Subcutaneous abdominal adipose tissue (tissue), 5 donors: ENCODE results near the gene PSMA4.
"Not testable (repeated sequence)": the region's sequence is repeated elsewhere in the genome, so short reads cannot be mapped to it uniquely, and the experiment has no call there.

Experiments used
- H3K27ac ChIP-seq: one replicate; pipeline ENCODE4 v1.7.0; 2013; ENCODE audit warnings: low read depth, mild to moderate bottlenecking, inconsistent platforms, low read length, moderate library complexity
- H3K27me3 ChIP-seq, 5 donors: one replicate each; pipeline ENCODE4 v1.7.0; 2013; ENCODE audit warnings: low read length in 5 of 5, inconsistent platforms in 1 of 5; ENCODE audit not compliant: control insufficient read depth in 5 of 5, insufficient read depth in 4 of 5
- H3K36me3 ChIP-seq, 5 donors: one replicate each; pipeline ENCODE4 v1.7.0; 2013; ENCODE audit warnings: low read length in 5 of 5; ENCODE audit not compliant: control insufficient read depth in 5 of 5, insufficient read depth in 5 of 5
- H3K4me1 ChIP-seq, 5 donors: one replicate each; pipeline ENCODE4 v1.7.0; 2013; ENCODE audit warnings: low read length in 5 of 5, mild to moderate bottlenecking in 3 of 5, moderate library complexity in 1 of 5; ENCODE audit not compliant: control insufficient read depth in 5 of 5, insufficient read depth in 5 of 5
- H3K4me3 ChIP-seq, 5 donors: one replicate each; pipeline ENCODE4 v1.7.0; 2013; ENCODE audit warnings: low read length in 5 of 5, low read depth in 1 of 5
- H3K9ac ChIP-seq, 5 donors: one replicate each; pipeline ENCODE4 v1.7.0; 2013; ENCODE audit warnings: low read length in 5 of 5, mild to moderate bottlenecking in 4 of 5, moderate library complexity in 3 of 5
- H3K9me3 ChIP-seq, 5 donors: one replicate each; pipeline ENCODE4 v1.7.0; 2013; ENCODE audit warnings: low read length in 5 of 5; ENCODE audit not compliant: control insufficient read depth in 5 of 5
- donor health status: healthy.
- donor health status: healthy.
- donor health status: healthy.
- donor health status: healthy.
- donor health status: healthy.

The PSMA4 gene

DNA sequence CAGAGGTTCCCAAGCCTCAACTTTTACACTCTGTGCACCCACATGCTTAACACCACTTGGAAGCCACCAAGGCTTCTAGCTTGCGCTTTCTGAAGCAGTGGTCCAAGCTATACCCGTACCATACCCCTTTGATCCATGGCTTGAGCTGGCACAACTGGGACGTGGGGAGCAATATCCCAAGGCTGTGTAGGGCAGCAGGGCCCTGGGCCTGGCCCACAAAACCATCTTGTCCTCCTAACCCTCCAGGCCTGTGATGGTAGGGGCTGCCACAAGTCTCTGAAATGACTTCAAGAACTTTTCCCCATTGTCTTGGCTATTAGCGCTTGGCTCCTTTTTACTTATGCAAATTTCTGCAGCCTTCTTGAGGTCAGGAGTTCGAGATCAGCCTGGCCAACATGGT is 16.0 kb upstream of the PSMA4 start:
- Histone ChIP-seq H3K27ac (no peak overlapping the region), H3K36me3 (peaks cover 0 to 3% (median 0%) of the 10 kb centered on the region in 5 donors), H3K9ac (no peak overlapping the region), H3K9me3 (no peaks in the 10 kb centered on the region), H3K4me1 (no peaks in the 10 kb centered on the region), H3K27me3 (no peaks in the 10 kb centered on the region), H3K4me3 (no peak overlapping the region)

DNA sequence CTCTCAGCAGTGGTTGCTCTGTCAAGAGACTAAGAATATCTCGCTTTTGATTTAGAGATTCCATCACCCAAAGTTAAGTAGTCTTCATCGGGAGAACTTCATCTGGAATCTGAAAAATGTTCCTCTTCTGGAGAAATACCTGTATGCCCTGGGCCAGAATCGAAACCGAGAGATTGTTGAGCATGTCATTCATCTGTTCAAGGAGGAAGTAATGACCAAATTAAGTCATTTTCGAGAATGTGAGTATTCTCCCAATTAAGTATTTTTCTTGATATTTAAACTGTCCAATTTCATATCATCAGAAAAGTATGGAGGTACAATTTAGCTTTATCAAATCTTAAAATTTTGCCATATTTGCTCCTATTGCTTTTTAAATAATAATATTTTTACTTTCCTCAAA is 12.9 kb upstream of the PSMA4 start:
- peaks cover 0 to 3% (median 0%) of the 10 kb centered on the region in 5 donors for H3K36me3 ChIP-seq
- no peaks in the 10 kb centered on the region for H3K27me3 ChIP-seq
- no peaks in the 10 kb centered on the region for H3K4me1 ChIP-seq
- H3K4me3 ChIP-seq: no peak overlapping the region
- H3K9ac ChIP-seq: no peak overlapping the region
- no peak overlapping the region for H3K27ac ChIP-seq
- no peaks in the 10 kb centered on the region for H3K9me3 ChIP-seq

DNA sequence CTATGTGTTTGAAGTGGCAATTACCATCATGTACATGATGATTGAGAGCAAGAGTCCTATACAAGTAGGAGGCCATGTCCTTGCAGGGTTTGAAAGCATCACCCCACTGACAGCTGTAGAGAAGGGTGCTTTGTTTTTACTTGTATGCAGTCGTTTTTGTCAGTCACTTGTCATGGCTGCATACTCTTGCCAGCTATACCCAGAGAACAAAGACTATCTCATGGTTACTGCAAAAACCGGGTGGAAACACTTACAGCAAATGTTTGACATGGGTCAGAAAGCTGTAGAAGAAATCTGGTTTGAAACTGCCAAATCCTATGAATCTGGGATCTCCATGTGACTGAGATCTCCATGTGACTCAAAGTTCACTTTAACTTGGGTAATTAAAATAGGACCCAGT is 6.9 kb upstream of the PSMA4 start:
- Histone ChIP-seq H3K9me3 (no peaks in the 10 kb centered on the region), H3K4me1 (no peaks in the 10 kb centered on the region), H3K4me3 (no peak overlapping the region), H3K27me3 (no peaks in the 10 kb centered on the region), H3K36me3 (peaks cover 0 to 3% (median 0%) of the 10 kb centered on the region in 5 donors), H3K9ac (no peak overlapping the region), H3K27ac (no peak overlapping the region)

DNA sequence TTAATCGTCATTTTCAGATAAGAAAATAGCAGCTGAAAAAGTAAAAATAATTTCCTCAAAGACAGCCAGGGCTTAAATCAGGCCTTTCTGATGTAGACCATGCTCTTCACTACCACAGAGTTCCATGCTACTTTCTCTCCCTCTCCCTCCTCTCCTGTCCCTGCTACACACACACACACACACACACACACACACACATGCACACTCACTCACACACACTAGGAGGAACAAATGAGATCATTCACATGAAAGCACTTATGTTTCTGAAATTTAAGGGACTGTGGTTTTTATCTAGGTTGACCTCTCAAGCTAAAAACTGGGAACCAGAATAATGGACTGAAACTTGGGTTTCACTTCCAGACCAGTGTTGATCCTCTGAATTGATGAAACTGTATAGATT is 4.1 kb upstream of the PSMA4 start:
- Histone ChIP-seq H3K9ac (no peak overlapping the region), H3K27me3 (no peaks in the 10 kb centered on the region), H3K36me3 (peaks cover 0 to 3% (median 0%) of the 10 kb centered on the region in 5 donors), H3K9me3 (no peaks in the 10 kb centered on the region), H3K4me3 (no peak overlapping the region), H3K4me1 (peaks cover 0 to 11% (median 8%) of the 10 kb centered on the region in 5 donors), H3K27ac (no peak overlapping the region)

DNA sequence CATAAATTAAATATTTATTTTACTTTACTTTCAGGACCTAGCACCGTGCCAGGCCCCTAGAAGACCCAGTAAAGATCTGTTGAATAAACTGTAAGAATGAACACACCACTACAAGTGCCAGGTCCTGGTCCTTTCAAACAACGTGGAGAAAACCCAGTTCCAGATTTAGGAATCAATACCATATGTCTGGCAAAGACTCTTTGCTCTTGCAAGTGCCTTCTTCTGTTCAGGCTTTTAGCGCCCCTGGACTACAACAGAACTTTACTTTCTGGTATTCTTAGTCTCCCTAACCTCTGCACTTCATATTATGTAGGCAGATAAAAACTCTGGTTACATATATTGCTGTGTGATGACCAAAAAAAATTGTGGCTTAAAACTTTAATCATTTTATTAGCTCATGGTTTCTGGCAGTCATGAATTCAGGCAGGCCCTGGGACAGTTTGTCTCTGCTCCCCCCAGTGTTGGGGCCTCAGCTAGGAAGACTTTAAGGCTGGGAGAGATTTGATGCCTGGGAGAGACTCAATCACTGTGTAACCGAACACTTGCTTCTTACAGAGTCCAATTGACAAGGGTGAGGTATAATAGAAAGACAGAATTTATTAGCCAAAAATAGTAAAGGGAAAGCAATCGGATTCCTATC is 2.9 kb upstream of the PSMA4 start:
- Histone ChIP-seq H3K4me3 (no peak overlapping the region), H3K36me3 (peaks cover 0 to 3% (median 2%) of the 10 kb centered on the region in 5 donors), H3K27ac (no peak overlapping the region), H3K4me1 (peaks cover 4 to 23% (median 20%) of the 10 kb centered on the region in 5 donors), H3K9ac (no peak overlapping the region), H3K9me3 (no peaks in the 10 kb centered on the region), H3K27me3 (no peaks in the 10 kb centered on the region)

DNA sequence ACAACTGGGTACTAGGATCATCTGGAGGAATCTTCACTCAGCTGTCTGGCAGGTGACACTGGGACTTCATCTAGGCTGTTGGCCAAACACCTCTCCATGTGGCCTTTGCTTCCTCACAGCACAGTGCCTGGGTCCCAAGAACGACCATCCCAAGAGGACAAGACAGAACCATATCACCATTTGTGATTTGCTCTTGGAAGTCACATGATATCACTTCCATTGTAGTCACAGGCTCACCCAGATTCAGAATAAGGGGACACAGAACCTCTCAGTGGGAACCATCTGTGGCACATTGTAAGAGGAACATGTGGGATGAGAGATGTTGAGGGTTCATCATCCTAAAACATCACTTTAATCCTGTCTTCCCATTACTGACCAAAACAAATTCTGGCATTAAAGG is 1.9 kb upstream of the PSMA4 start:
- Histone ChIP-seq H3K27ac (no peak overlapping the region), H3K4me3 (no peak overlapping the region), H3K9me3 (no peaks in the 10 kb centered on the region), H3K27me3 (no peaks in the 10 kb centered on the region), H3K36me3 (peaks cover under 1 to 12% (median 9%) of the 10 kb centered on the region in 5 donors), H3K9ac (no peak overlapping the region), H3K4me1 (peaks cover 4 to 27% (median 24%) of the 10 kb centered on the region in 5 donors)

DNA sequence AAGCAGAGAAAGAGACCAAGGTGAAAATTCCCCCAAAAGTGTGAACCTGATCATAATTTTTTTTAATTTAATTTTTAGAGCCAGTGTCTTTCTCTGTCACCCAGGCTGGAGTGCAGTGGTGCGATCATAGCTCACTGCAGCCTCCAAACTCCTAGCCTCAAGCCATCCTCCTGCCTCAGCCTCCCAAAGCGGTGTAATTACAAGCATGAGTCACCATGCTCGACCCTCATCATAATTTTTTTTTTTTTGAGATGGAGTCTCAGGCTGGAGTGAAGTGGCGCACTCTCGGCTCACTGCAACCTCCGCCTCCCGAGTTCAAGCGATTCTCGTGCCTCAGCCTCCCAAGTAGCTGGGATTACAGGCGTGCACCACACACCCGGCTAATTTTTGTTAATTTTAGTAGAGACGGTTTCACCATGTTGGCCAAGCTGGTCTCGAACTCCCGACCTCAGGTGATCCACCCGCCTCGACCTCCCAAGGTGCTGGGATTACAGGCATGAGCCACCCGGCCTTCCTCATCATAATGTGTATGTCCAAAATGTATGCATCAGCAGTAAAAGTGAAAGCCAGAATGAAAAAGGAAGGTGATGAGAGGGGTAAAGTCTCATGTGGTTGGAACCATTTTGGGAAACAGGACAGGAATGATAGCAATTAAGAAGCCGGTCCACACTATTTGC is 642 bp upstream of the PSMA4 start:
- Histone ChIP-seq H3K9ac (peak overlapping the region; percentile 82 to 99 (median 96)), H3K4me3 (peak overlapping the region; percentile 81 to 98 (median 96)), H3K36me3 (peaks cover 4 to 19% (median 12%) of the 10 kb centered on the region in 5 donors), H3K27ac (peak overlapping the region; percentile 97), H3K4me1 (peaks cover 4 to 27% (median 24%) of the 10 kb centered on the region in 5 donors)
- not testable (repeated sequence) for H3K27me3 ChIP-seq, H3K9me3 ChIP-seq

DNA sequence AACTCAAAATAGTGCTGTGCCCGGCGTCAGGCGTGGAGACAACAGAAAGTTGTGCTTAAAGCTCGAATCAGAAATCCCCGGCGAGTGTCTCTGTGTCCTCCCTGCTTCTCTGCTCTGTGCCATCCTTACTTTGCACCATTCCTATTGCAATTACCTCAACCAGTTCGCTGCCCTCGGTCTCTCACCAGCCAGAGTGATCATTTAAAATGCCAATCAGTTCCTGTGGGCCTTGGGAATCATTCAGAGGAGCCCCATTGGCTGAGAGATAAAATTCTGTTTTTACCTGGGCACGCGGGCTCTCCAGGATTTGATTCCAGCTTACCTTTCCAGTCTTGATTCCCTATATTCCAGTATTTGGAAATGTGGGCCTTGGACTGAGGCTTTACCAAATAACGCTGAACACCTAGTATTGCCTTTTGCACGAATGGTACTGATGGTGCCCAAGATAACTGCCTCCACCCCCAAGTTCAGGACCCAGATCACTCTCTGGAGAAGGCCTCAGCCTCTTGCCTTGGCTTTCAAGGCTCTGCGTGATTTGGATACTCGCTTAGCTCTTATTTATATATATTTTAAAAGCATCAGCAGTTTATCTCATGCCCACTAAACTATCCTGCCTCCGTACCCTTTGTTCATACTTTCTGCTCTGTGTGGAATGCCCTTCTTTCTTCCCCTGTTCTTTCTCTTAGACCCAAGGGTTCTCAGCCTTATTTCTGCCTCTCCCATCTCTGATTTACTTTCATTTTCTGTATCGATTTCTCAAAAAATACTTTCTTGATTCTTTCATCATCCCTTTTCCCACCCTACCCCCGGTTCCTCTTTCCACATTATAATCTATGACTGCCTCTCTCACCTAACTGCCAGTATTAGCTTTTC is 863 bp downstream of the PSMA4 start:
- H3K4me3 ChIP-seq: peak overlapping the region; percentile 81 to 98 (median 95)
- peaks cover 4 to 27% (median 24%) of the 10 kb centered on the region in 5 donors for H3K4me1 ChIP-seq
- H3K9ac ChIP-seq: peak overlapping the region; percentile 91 to 99 (median 96)
- H3K27me3 ChIP-seq: no peaks in the 10 kb centered on the region
- H3K27ac ChIP-seq: peak overlapping the region; percentile 97
- peaks cover 17 to 34% (median 24%) of the 10 kb centered on the region in 5 donors for H3K36me3 ChIP-seq
- H3K9me3 ChIP-seq: no peaks in the 10 kb centered on the region

DNA sequence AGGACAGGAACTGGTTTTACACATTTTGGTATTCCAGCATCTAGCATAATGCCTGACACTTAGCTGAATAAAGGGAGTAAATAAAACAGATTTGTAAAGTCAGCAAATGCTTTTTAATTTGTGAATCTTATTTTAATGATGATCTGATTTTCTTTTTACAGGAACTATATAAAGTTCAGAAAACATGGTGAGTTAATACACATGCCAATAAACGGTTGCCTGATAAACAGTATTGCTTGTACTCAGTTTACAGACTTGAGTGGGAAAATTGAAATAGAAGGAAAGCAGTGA is 1.4 kb downstream of the PSMA4 start:
- H3K27me3 ChIP-seq: no peaks in the 10 kb centered on the region
- peak overlapping the region; percentile 97 for H3K27ac ChIP-seq
- H3K4me1 ChIP-seq: peaks cover 4 to 27% (median 24%) of the 10 kb centered on the region in 5 donors
- peaks cover 20 to 40% (median 29%) of the 10 kb centered on the region in 5 donors for H3K36me3 ChIP-seq
- no peaks in the 10 kb centered on the region for H3K9me3 ChIP-seq
- peak overlapping the region in 4 of 5 donors; percentile 81 to 98 (median 96) for H3K4me3 ChIP-seq
- peak overlapping the region; percentile 91 to 99 (median 96) for H3K9ac ChIP-seq

DNA sequence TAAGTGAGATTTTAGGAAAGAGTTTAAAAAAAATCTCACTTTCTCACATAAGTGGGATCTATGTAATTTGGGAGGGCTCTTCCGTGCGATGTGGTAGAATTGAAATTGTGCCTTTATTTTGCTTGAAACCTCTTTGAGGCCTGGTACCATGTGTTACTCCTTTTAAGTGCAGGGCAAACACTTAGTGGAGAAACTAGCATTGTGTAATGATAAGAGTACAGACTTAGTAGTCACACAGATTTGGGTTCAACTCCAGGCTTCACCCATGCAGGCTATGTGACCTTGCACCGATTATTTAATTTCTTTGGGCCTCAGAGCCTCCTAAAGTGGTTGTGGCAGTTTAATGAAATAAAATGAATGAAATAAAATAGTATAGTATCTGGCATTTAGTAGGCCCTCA is 2.4 kb downstream of the PSMA4 start:
- peaks cover 24 to 50% (median 38%) of the 10 kb centered on the region in 5 donors for H3K36me3 ChIP-seq
- H3K4me3 ChIP-seq: no peak overlapping the region
- no peak overlapping the region for H3K27ac ChIP-seq
- no peaks in the 10 kb centered on the region for H3K27me3 ChIP-seq
- no peak overlapping the region for H3K9ac ChIP-seq
- peaks cover 4 to 27% (median 24%) of the 10 kb centered on the region in 5 donors for H3K4me1 ChIP-seq
- no peaks in the 10 kb centered on the region for H3K9me3 ChIP-seq
